Vagina (tissue), 2 donors: ENCODE data around the gene RPL19. TPM values are rescaled to one million over a fixed set of nuclear protein-coding genes. Genes with fewer than 3 reads are reported as not detected.

Source experiments
- DNase-seq, 2 donors: peaks; one replicate each; pipeline ENCODE4 v3.0.0-alpha.2; 2017; ENCODE audit errors: extremely low spot score in 2 of 2
- H3K27ac ChIP-seq: fragments of 200-600 bp; sonication (generic); one replicate; pipeline ENCODE4 v1.5.1; 2019
- H3K27me3 ChIP-seq: fragments of 200-600 bp; sonication (generic); one replicate; pipeline ENCODE4 v1.5.1; 2019
- H3K36me3 ChIP-seq, 2 donors: fragments of 200-600 bp; sonication (generic); one replicate each; pipeline ENCODE4 v1.5.1; 2017 to 2019
- H3K4me1 ChIP-seq: fragments of 200-600 bp; sonication (generic); one replicate; pipeline ENCODE4 v1.5.1; 2019
- H3K4me3 ChIP-seq, 2 donors: fragments of 200-600 bp; sonication (generic); 1 replicate in 1 of 2; 2 replicates in 1 of 2; pipeline ENCODE4 v1.5.1; 2016 to 2019
- H3K9me3 ChIP-seq: fragments of 200-600 bp; sonication (generic); one replicate; pipeline ENCODE4 v1.5.1; 2019
- POLR2A ChIP-seq, 2 donors: fragments of 450-650 bp; IDR thresholded peaks; one replicate each; pipeline ENCODE4 v1.6.1; 2017; ENCODE audit warnings: antibody characterized with exemption in 2 of 2, mild to moderate bottlenecking in 2 of 2, moderate library complexity in 2 of 2
- POLR2AphosphoS5 ChIP-seq, 2 donors: sonication (generic); formaldehyde crosslinking; IDR thresholded peaks; one replicate each; pipeline ENCODE4 v1.9.0; 2017; ENCODE audit warnings: antibody characterized with exemption in 2 of 2, mild to moderate bottlenecking in 2 of 2, low read depth in 1 of 2; ENCODE audit not compliant: insufficient read depth in 1 of 2
- intact Hi-C: fragments of 100-400 bp; cut with DNase I; formaldehyde crosslinking; loops from one replicate; pipeline ENCODE4 v1.15.1; 2023
- total RNA-seq: library from RNA; depleted of rRNA; stranded (reverse); fragments of >200 nt; gene quantifications from one replicate; pipeline ENCODE4 v1.2.3, GENCODE V29; 2016
- TF ChIP-seq, protein P1 (sequence below), 3 experiments: fragments of 450-650 bp in 2 of 3; fragments of 200-600 bp in 1 of 3; sonication (generic) in 1 of 3; IDR thresholded peaks; one replicate each; pipeline ENCODE4 v1.5.1; 2017 to 2019; ENCODE audit warnings: antibody characterized with exemption in 3 of 3, mild to moderate bottlenecking in 2 of 3, moderate library complexity in 2 of 3

The RPL19 gene
- total RNA-seq, 1 donor from 2014 or later = 2,758 TPM

DNA sequence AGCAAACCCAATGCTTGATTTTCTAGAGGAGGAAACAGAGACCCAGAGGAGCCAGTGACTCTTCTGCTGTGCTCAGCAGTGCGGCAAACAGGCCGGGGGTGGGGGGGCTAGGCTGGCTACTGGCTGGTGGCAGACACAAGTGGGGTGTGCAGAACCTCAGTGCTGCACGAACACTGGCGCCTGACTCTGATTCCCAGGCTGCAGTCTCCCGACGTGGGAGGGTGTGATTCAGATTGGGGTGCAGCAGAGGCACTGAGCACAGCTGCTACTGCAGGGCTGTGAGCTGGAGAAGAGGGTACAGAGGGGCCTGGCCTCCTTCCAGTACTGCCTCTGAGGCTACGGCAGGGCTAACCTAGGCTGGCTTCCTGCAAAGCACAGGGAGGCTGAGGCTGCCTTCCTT lies 8.1 kb downstream of the RPL19 start:
- Histone ChIP-seq H3K36me3 (peaks cover 0 to 21% of the 10 kb centered on the region in 2 donors), H3K27ac (no peak overlapping the region), H3K4me3 (no peak overlapping the region), H3K27me3 (no peaks in the 10 kb centered on the region), H3K9me3 (no peaks in the 10 kb centered on the region), H3K4me1 (peaks cover 30% of the 10 kb centered on the region)
- no peak for TF ChIP-seq POLR2AphosphoS5 (IDR thresholded peaks at IDR 0.05; ENCODE audit: insufficient read depth in 1 of 2, low read depth in 1 of 2)
- TF ChIP-seq, protein P1, sequence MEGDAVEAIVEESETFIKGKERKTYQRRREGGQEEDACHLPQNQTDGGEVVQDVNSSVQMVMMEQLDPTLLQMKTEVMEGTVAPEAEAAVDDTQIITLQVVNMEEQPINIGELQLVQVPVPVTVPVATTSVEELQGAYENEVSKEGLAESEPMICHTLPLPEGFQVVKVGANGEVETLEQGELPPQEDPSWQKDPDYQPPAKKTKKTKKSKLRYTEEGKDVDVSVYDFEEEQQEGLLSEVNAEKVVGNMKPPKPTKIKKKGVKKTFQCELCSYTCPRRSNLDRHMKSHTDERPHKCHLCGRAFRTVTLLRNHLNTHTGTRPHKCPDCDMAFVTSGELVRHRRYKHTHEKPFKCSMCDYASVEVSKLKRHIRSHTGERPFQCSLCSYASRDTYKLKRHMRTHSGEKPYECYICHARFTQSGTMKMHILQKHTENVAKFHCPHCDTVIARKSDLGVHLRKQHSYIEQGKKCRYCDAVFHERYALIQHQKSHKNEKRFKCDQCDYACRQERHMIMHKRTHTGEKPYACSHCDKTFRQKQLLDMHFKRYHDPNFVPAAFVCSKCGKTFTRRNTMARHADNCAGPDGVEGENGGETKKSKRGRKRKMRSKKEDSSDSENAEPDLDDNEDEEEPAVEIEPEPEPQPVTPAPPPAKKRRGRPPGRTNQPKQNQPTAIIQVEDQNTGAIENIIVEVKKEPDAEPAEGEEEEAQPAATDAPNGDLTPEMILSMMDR (IDR thresholded peaks at IDR 0.05) = no peak
- DNase-seq = no peak
- intact Hi-C loops = no loop called here

DNA sequence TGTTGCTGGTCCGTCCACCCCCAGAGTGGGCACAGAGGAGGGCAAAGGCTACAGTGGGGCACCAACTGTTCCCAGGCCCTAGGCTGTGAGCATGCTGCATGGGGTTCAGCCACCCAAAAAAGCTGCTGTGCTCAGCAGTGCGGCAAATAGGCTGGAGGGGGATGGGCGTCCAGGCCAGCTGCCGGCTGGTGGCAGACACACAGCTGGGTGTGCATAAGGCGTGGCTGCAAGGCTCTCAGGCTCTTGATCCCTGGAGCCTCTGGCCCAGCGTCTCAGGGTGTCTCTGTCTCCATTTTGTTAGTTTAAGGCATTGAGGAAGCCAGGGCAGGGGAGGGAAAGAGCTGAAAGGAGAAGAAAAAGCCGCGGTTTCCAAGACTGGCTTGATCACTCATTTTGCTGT lies 8.8 kb downstream of the RPL19 start:
- Histone ChIP-seq H3K27me3 (no peaks in the 10 kb centered on the region), H3K36me3 (peaks cover 0 to 14% of the 10 kb centered on the region in 2 donors), H3K27ac (no peak overlapping the region), H3K4me1 (peaks cover 31% of the 10 kb centered on the region), H3K4me3 (no peak overlapping the region), H3K9me3 (no peaks in the 10 kb centered on the region)
- intact Hi-C loops = no loop called here
- DNase-seq = no peak
- TF ChIP-seq POLR2A (IDR thresholded peaks at IDR 0.05) (no peak), POLR2AphosphoS5 (IDR thresholded peaks at IDR 0.05; ENCODE audit: insufficient read depth in 1 of 2, low read depth in 1 of 2) (no peak)
- TF ChIP-seq, protein P1 (IDR thresholded peaks at IDR 0.05) = no peak

DNA sequence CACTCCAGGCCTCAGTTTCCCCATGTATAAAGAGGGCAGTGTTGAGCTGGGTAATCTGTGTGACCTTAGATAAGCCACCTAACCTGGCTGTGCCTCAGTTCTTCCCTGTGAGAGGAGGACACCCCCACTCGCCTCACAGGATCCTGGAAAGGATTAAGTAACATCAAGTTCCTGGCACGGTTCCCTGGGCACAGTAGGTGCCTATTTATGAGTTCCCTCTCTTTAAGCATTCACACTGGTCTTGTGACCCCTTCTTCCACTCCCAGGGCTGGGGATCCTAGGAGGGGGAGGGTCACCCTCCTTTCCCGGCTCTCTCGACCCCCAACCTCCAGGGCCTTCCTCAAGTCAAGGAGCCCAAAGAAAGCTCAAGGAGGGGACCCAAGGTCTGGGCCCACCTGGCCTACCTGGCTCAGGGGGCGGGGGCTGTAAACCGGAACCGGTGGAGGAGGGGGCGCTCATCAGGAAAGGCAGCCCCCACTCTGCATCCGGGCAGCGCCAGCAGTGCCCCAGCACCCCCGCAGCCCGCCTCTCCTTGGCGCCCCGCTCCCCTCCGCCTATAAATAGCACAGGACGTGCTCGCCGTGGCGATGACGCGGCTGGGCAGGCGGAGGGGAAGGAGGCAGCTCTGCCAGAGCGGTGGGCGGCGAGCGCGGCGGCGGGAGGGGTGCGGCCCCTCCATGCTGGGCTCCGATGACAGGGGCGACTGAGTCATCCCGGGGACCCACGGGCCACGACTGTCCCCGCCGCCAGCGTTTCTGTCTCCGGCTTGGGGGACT lies 9.4 kb downstream of the RPL19 start:
- intact Hi-C loops = no loop called here
- no peak for DNase-seq
- TF ChIP-seq POLR2A (IDR thresholded peaks at IDR 0.05) (no peak), POLR2AphosphoS5 (IDR thresholded peaks at IDR 0.05; ENCODE audit: insufficient read depth in 1 of 2, low read depth in 1 of 2) (peak; percentile 33 to 75)
- no peaks in the 10 kb centered on the region for H3K9me3 ChIP-seq
- H3K4me1 ChIP-seq = peaks cover 31% of the 10 kb centered on the region
- peaks cover 0 to 7% of the 10 kb centered on the region in 2 donors for H3K36me3 ChIP-seq
- H3K4me3 ChIP-seq = peak overlapping the region; percentile 34 to 39
- H3K27ac ChIP-seq = peak overlapping the region; percentile 21
- no peaks in the 10 kb centered on the region for H3K27me3 ChIP-seq

DNA sequence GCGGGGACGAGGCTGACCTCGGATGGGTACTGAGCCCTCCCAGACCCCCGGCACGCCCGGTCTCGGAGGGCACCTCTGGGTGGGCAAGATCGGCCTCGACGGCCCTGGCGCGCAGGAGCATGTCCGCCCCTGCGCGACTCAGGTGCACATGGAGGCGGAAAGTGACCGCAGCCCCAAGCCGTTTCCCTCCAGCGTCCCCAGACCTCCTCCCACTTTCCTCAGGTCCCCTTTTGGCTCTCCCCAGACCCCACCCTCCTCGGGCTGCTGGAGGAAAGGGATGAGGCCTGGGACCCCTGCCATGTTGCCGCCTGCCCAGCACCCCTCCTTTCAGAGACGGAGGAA lies 10.0 kb downstream of the RPL19 start:
- Histone ChIP-seq H3K9me3 (no peaks in the 10 kb centered on the region), H3K36me3 (peaks cover 0 to 2% of the 10 kb centered on the region in 2 donors), H3K4me1 (peaks cover 31% of the 10 kb centered on the region), H3K27me3 (no peaks in the 10 kb centered on the region), H3K27ac (peak overlapping the region; percentile 21), H3K4me3 (peak overlapping the region; percentile 34 to 39)
- no peak for DNase-seq
- intact Hi-C loops = no loop called here
- TF ChIP-seq POLR2AphosphoS5 (IDR thresholded peaks at IDR 0.05; ENCODE audit: insufficient read depth in 1 of 2, low read depth in 1 of 2) = no peak
- TF ChIP-seq, protein P1 (IDR thresholded peaks at IDR 0.05) = no peak
- no peak for TF ChIP-seq POLR2A (IDR thresholded peaks at IDR 0.05)

DNA sequence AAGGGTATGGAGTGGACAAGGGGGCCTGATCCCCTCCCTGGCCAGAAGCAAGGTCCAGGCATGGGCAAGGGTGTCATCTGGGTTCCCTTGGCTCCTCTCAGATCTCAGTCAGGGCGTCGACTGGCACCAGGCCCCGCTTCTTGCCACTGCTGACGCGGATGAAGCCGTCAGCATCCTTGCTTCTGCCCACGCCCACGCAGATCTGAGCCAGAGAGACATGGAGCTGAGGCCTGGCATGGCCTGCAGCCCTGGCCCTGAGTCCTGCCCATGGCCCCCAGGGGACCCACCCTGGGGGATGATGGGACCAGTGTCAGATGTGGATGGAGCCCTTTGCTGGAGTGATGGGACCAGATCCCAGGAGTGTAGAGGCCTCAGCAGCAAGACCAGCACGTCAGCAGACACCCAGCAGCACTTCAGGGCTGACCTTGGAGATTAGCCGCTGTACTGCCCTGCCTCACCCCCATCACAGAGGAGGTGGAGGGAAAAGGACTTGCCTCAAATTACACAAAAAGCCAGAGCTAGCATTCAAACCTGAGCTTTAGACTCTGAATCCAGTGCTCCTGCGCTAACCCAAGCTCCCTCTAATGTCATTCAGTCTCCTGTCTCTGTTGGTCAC lies 12.2 kb downstream of the RPL19 start:
- no peak overlapping the region for H3K4me3 ChIP-seq
- H3K4me1 ChIP-seq = peaks cover 31% of the 10 kb centered on the region
- H3K9me3 ChIP-seq = no peaks in the 10 kb centered on the region
- TF ChIP-seq, protein P1 (IDR thresholded peaks at IDR 0.05) = no peak
- TF ChIP-seq POLR2A (IDR thresholded peaks at IDR 0.05) = no peak
- TF ChIP-seq POLR2AphosphoS5 (IDR thresholded peaks at IDR 0.05; ENCODE audit: insufficient read depth in 1 of 2, low read depth in 1 of 2) = no peak
- DNase-seq = no peak
- intact Hi-C loops = no loop called here
- no peaks in the 10 kb centered on the region for H3K27me3 ChIP-seq
- no peak overlapping the region for H3K27ac ChIP-seq
- no peaks in the 10 kb centered on the region for H3K36me3 ChIP-seq
